Urinary bladder (tissue), 4 donors: ENCODE measurements around the gene RSBN1L. TPM values are rescaled to one million over a fixed set of nuclear protein-coding genes. Genes with fewer than 3 reads are reported as not detected.

Experiments used
- DNase-seq: peaks from one replicate; pipeline ENCODE4 v3.0.0-alpha.2; 2015; ENCODE audit errors: extremely low spot score
- H3K27ac ChIP-seq: one replicate; pipeline ENCODE4 v1.5.1; 2013; ENCODE audit warnings: low read depth, mild to moderate bottlenecking, moderate library complexity
- H3K36me3 ChIP-seq: one replicate; pipeline ENCODE4 v1.6.1; 2013; ENCODE audit warnings: mild to moderate bottlenecking, moderate library complexity; ENCODE audit not compliant: insufficient read depth
- H3K4me1 ChIP-seq: one replicate; pipeline ENCODE4 v1.6.1; 2013; ENCODE audit warnings: mild to moderate bottlenecking, moderate library complexity; ENCODE audit not compliant: insufficient read depth
- H3K4me3 ChIP-seq: one replicate; pipeline ENCODE4 v1.5.1; 2013; ENCODE audit warnings: low read depth, low read length
- WGBS: extraction: QIAGEN DNeasy Blood & Tissue Kit; methylation state at CpG from one replicate; pipeline ENCODE4 v1.1.7; 2013; 5-methylcytosine and 5-hydroxymethylcytosine counted together
- polyA plus RNA-seq: library from polyadenylated mRNA; stranded (reverse); fragments of 200-250 nt; gene quantifications from one replicate; pipeline ENCODE4 v1.2.3, GENCODE V29; 2013
- total RNA-seq: library from RNA; depleted of rRNA; stranded (reverse); fragments of >200 nt; gene quantifications from one replicate; pipeline ENCODE4 v1.2.3, GENCODE V29; 2014
- donor health status: healthy with polysubstance abuse.
- donor health status: healthy.

RSBN1L gene
- total and polyA plus RNA-seq, 2 donors, result 13.0 to 58.4 TPM

- Histone ChIP-seq H3K4me3 (peak overlapping the region; percentile 74), H3K4me1 (peaks cover 1% of the 10 kb centered on the region), H3K27ac (peak overlapping the region; percentile 69), H3K36me3 (no peaks in the 10 kb centered on the region)
- WGBS, result 1% methylated on average over 55 of the region's 55 CpGs
- DNase-seq, result no peak
Observed at GRCh38 chr7:77799078-77799964, 103.1 kb downstream of the RSBN1L start.

GRCh38 chr7:77800158-77800557 is 103.9 kb downstream of the RSBN1L start:
- Histone ChIP-seq H3K36me3 (no peaks in the 10 kb centered on the region), H3K27ac (no peak overlapping the region), H3K4me1 (peaks cover 1% of the 10 kb centered on the region), H3K4me3 (peak overlapping the region; percentile 16)
- 44% methylated on average over 4 of the region's 4 CpGs for WGBS
- DNase-seq, result no peak

GRCh38 chr7:77800730-77801129 is 104.5 kb downstream of the RSBN1L start:
- H3K4me3 ChIP-seq, result no peak overlapping the region
- DNase-seq, result no peak
- H3K27ac ChIP-seq, result no peak overlapping the region
- H3K4me1 ChIP-seq, result peaks cover 1% of the 10 kb centered on the region
- 90% methylated on average over 2 of the region's 2 CpGs for WGBS
- no peaks in the 10 kb centered on the region for H3K36me3 ChIP-seq

GRCh38 chr7:77802557-77803405 is 106.5 kb downstream of the RSBN1L start:
- no peak for DNase-seq
- H3K27ac ChIP-seq, result no peak overlapping the region
- WGBS, result 83% methylated on average over 2 of the region's 2 CpGs
- no peak overlapping the region for H3K4me3 ChIP-seq
- H3K4me1 ChIP-seq, result no peaks in the 10 kb centered on the region
- no peaks in the 10 kb centered on the region for H3K36me3 ChIP-seq

- no peak for DNase-seq
- no peaks in the 10 kb centered on the region for H3K4me1 ChIP-seq
- H3K36me3 ChIP-seq, result no peaks in the 10 kb centered on the region
- WGBS, result 96% methylated on average over 2 of the region's 2 CpGs
- no peak overlapping the region for H3K4me3 ChIP-seq
- no peak overlapping the region for H3K27ac ChIP-seq
Observed at GRCh38 chr7:77806425-77806824, 110.2 kb downstream of the RSBN1L start.

GRCh38 chr7:77808517-77808916 is 112.3 kb downstream of the RSBN1L start:
- Histone ChIP-seq H3K27ac (no peak overlapping the region), H3K4me3 (no peak overlapping the region), H3K4me1 (no peaks in the 10 kb centered on the region), H3K36me3 (no peaks in the 10 kb centered on the region)
- WGBS, result 99% methylated on average over 1 of the region's 1 CpG
- no peak for DNase-seq

GRCh38 chr7:77811516-77812289 is 115.4 kb downstream of the RSBN1L start:
- Histone ChIP-seq H3K4me1 (no peaks in the 10 kb centered on the region), H3K4me3 (no peak overlapping the region), H3K27ac (no peak overlapping the region), H3K36me3 (no peaks in the 10 kb centered on the region)
- DNase-seq, result no peak
- WGBS, result 90% methylated on average over 2 of the region's 2 CpGs

- DNase-seq, result no peak
- Histone ChIP-seq H3K27ac (no peak overlapping the region), H3K4me1 (no peaks in the 10 kb centered on the region), H3K4me3 (no peak overlapping the region), H3K36me3 (no peaks in the 10 kb centered on the region)
- WGBS, result 71% methylated on average over 1 of the region's 1 CpG
Observed at GRCh38 chr7:77812290-77812685, 116.0 kb downstream of the RSBN1L start.

GRCh38 chr7:77813180-77813579 is 116.9 kb downstream of the RSBN1L start:
- Histone ChIP-seq H3K36me3 (no peaks in the 10 kb centered on the region), H3K4me3 (no peak overlapping the region)
- 87% methylated on average over 2 of the region's 2 CpGs for WGBS

GRCh38 chr7:77819021-77819420 is 122.8 kb downstream of the RSBN1L start:
- DNase-seq, result no peak
- Histone ChIP-seq H3K4me3 (no peak overlapping the region), H3K27ac (no peak overlapping the region), H3K4me1 (no peaks in the 10 kb centered on the region), H3K36me3 (no peaks in the 10 kb centered on the region)

More at GRCh38 chr7:77813180-77813579, 116.9 kb downstream of the RSBN1L start:
- Histone ChIP-seq H3K27ac (no peak overlapping the region), H3K4me1 (no peaks in the 10 kb centered on the region)
- no peak for DNase-seq

- DNase-seq, result no peak
- Histone ChIP-seq H3K27ac (no peak overlapping the region), H3K4me1 (no peaks in the 10 kb centered on the region), H3K4me3 (no peak overlapping the region), H3K36me3 (no peaks in the 10 kb centered on the region)
- over 99% methylated on average over 2 of the region's 2 CpGs for WGBS
Observed at GRCh38 chr7:77820967-77821366, 124.7 kb downstream of the RSBN1L start.

- Histone ChIP-seq H3K27ac (no peak overlapping the region), H3K36me3 (no peaks in the 10 kb centered on the region), H3K4me1 (no peaks in the 10 kb centered on the region), H3K4me3 (no peak overlapping the region)
- 0% methylated on average over 1 of the region's 1 CpG for WGBS
- DNase-seq, result no peak
Observed at GRCh38 chr7:77822269-77822668, 126.0 kb downstream of the RSBN1L start.

- 87% methylated on average over 2 of the region's 2 CpGs for WGBS
- H3K36me3 ChIP-seq, result no peaks in the 10 kb centered on the region
- no peak overlapping the region for H3K4me3 ChIP-seq
- H3K4me1 ChIP-seq, result no peaks in the 10 kb centered on the region
- no peak for DNase-seq
- H3K27ac ChIP-seq, result no peak overlapping the region
Observed at GRCh38 chr7:77823787-77824186, 127.5 kb downstream of the RSBN1L start.
